ENCODE measurements around the gene NDUFAF8. TPM values are rescaled to one million over a fixed set of nuclear protein-coding genes. Genes with fewer than 3 reads are reported as not detected.

The NDUFAF8 gene
- total RNA-seq, 1 experiment from 2014 or later, result 102 TPM

DNA sequence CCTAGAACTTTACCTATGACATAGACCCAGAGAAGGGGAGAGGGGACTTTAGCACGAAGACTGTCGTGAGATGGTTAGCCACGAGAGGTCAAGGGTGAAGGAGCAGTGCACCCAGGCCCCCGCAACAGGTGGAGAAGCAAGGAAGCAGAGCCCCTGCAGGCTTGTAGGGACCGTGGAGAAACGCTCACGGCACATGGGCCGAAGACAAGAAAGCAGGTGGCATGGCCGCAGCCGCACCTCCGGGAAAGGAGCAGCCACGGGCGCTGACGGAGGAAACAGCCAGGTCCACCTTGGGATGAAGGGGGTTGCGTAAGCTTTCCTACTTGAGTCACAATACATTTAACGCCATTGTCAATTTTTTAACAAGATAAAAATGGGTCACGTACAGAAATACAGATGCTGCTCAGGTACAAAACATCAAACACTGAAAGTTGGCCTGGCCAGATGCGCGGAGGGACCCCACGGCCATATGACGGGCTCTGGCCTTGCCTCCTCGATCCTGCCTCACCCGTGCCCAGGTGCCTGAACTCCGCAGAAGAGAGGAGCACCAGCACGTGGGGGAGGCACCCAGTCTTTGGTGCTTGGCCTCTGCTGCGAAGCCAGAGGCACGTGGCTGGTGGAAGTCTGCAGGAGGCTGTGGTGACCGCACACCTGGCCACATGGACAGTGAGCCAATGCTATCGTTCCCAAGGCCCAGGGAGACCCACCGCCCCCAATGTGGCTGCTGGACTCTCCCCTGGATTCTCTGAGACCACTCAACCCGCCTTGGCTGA, 34.8 kb downstream of the NDUFAF8 start:
- POLR2A ChIA-PET, result no interaction called here
- ATAC-seq, result no peak
- BruUV-seq (replicated peaks), result no TSS peak

More for the DNA sequence above, 34.8 kb downstream of the NDUFAF8 start:
- ChIA-PET RAD21 (ENCODE audit: low non-redundant PET in 1 of 2, low total read pairs in 2 of 2, uncharacterized antibody in 2 of 2, unreplicated experiment in 2 of 2) (no interaction called here), CTCF (no interaction called here)
- Histone ChIP-seq H3K4me1 (ENCODE audit: control insufficient read depth in 1 of 2, insufficient read depth in 2 of 2, low read length in 2 of 2) (no peaks in the 10 kb centered on the region), H3K27me3 (ENCODE audit: insufficient read depth, low read length) (no peaks in the 10 kb centered on the region), H3K9ac (ENCODE audit: low read length) (no peak overlapping the region), H3K4me2 (ENCODE audit: low read length) (no peak overlapping the region), H3K27ac (ENCODE audit: low read depth, low read length) (no peak overlapping the region), H3K9me3 (ENCODE audit: control insufficient read depth in 1 of 2, insufficient read depth in 1 of 2, low read depth in 1 of 2, low read length in 2 of 2) (no peaks in the 10 kb centered on the region), H3K4me3 (replicated peaks in 1 of 2; ENCODE audit: low read depth in 1 of 2, low read length in 2 of 2) (no peak overlapping the region), H2AFZ (ENCODE audit: low read depth, low read length, poor library complexity, severe bottlenecking) (no peak overlapping the region), H3K79me2 (ENCODE audit: insufficient read depth, low read length) (peaks cover 10% of the 10 kb centered on the region; the same call in 1 of the 2 replicates), H3K9me2 (ENCODE audit: insufficient read depth) (no peaks in the 10 kb centered on the region), H3K36me3 (ENCODE audit: control insufficient read depth in 1 of 2, insufficient read depth in 2 of 2, low read length in 2 of 2) (peaks cover 31 to 44% of the 10 kb centered on the region in 2 experiments; a peak in 3 of 4 replicates), H4K20me1 (ENCODE audit: insufficient read depth) (no peaks in the 10 kb centered on the region)
- TF ChIP-seq CEBPB (IDR thresholded peaks at IDR 0.05; ENCODE audit: low read depth) (no peak), EZH2 (IDR thresholded peaks at IDR 0.05) (no peak), POLR2A (IDR thresholded peaks at IDR 0.05; ENCODE audit: borderline replicate concordance, extremely low read depth, insufficient read depth, insufficient read length) (no peak), FOSL1 (IDR thresholded peaks at IDR 0.05; ENCODE audit: low read depth) (no peak), POLR2AphosphoS5 (IDR thresholded peaks at IDR 0.05; ENCODE audit: low read depth, low read length) (no peak), CBX3 (IDR thresholded peaks at IDR 0.05; ENCODE audit: low read depth) (no peak), EZH2phosphoT487 (IDR thresholded peaks at IDR 0.05; ENCODE audit: borderline replicate concordance) (no peak), TCF7L2 (IDR thresholded peaks at IDR 0.05; ENCODE audit: borderline replicate concordance, extremely low read depth, insufficient read depth, insufficient read length) (no peak), ZNF274 (IDR thresholded peaks at IDR 0.05; ENCODE audit: low read depth, low read length) (no peak), ATF3 (IDR thresholded peaks at IDR 0.05) (no peak), SRF (IDR thresholded peaks at IDR 0.05; ENCODE audit: low read depth) (no peak), ZBTB33 (IDR thresholded peaks at IDR 0.05; ENCODE audit: extremely low read depth, insufficient replicate concordance, low read length) (no peak), SIN3A (IDR thresholded peaks at IDR 0.05; ENCODE audit: low read depth) (no peak), YY1 (IDR thresholded peaks at IDR 0.05; ENCODE audit: extremely low read depth, insufficient replicate concordance, low read depth, low read length) (no peak), ZFX (IDR thresholded peaks at IDR 0.05) (no peak)
- intact Hi-C loops (cut with micrococcal nuclease), result no loop called here
- DNase-seq (ENCODE audit: low read depth, low spot score), result no peak

Measured in HCT116 (cell line).